Measurements from ENCODE around the gene ITGA2B. TPM values are rescaled to one million over a fixed set of nuclear protein-coding genes. Genes with fewer than 3 reads are reported as not detected.
A peak's percentile ranks its signal among the peaks of the same experiment; 100 is the strongest.
"Not testable (repeated sequence)": the region's sequence is repeated elsewhere in the genome, so short reads cannot be mapped to it uniquely, and the experiment has no call there.

The ITGA2B gene
- total RNA-seq, 2 experiments from 2014 or later: 1.6 to 1.7 TPM

- intact Hi-C loops (cut with DNase I, micrococcal nuclease): no loop called here
- DNase-seq (no peak), ATAC-seq (no peak)
- CTCF ChIA-PET: interaction anchor here (1.1 to 6.7 kb wide), 3 partner anchors 9 to 126 kb away, joined by 3 to 40 read pairs (median 4); partner anchors contain the start of gene GRN
- Mint-ChIP-seq H3K27me3 (no peaks in the 10 kb centered on the region), H3K9me3 (ENCODE audit: low read depth) (no peaks in the 10 kb centered on the region), H3K4me3 (no peak overlapping the region), H3K36me3 (ENCODE audit: low read depth) (no peaks in the 10 kb centered on the region), H3K27ac (no peak overlapping the region), H3K4me1 (peaks cover 9% of the 10 kb centered on the region)
- POLR2A ChIA-PET: interaction anchor here (0.6 kb wide), 1 partner anchor 1118 kb away, joined by 3 read pairs; no protein-coding TSS in a partner anchor
These were observed 53.9 kb downstream of the ITGA2B start for GRCh38 chr17:44335564-44335963.

GRCh38 chr17:44334727-44335126, 54.7 kb downstream of the ITGA2B start:
- ChIA-PET POLR2A (interaction anchor here (0.6 kb wide), 1 partner anchor 1117 kb away, joined by 3 read pairs; no protein-coding TSS in a partner anchor), CTCF (interaction anchor here (0.6 to 6.7 kb wide), 5 partner anchors 10 to 183 kb away, joined by 3 to 40 read pairs (median 4); partner anchors contain the start of gene GRN)
- no peak for ATAC-seq
- Mint-ChIP-seq H3K4me3 (no peak overlapping the region), H3K27ac (no peak overlapping the region), H3K4me1 (peaks cover 9% of the 10 kb centered on the region), H3K36me3 (ENCODE audit: low read depth) (no peaks in the 10 kb centered on the region), H3K9me3 (ENCODE audit: low read depth) (no peaks in the 10 kb centered on the region), H3K27me3 (no peaks in the 10 kb centered on the region)
- no peak for DNase-seq
- intact Hi-C loops (cut with DNase I, micrococcal nuclease): no loop called here

GRCh38 chr17:44334315-44334714, 55.1 kb downstream of the ITGA2B start:
- no peak for DNase-seq
- POLR2A ChIA-PET: no interaction called here
- Mint-ChIP-seq H3K4me3 (no peak overlapping the region), H3K9me3 (ENCODE audit: low read depth) (no peaks in the 10 kb centered on the region), H3K27ac (no peak overlapping the region), H3K4me1 (peaks cover 9% of the 10 kb centered on the region), H3K27me3 (no peaks in the 10 kb centered on the region), H3K36me3 (ENCODE audit: low read depth) (no peaks in the 10 kb centered on the region)
- no peak for ATAC-seq
- CTCF ChIA-PET: interaction anchor here (0.7 to 6.7 kb wide), 2 partner anchors 10 to 118 kb away, joined by 4 to 40 read pairs; partner anchors contain the start of gene GRN
- intact Hi-C loops (cut with DNase I, micrococcal nuclease): no loop called here

GRCh38 chr17:44333371-44333770, 56.1 kb downstream of the ITGA2B start:
- H3K36me3 Mint-ChIP-seq (ENCODE audit: low read depth): no peaks in the 10 kb centered on the region
- peaks cover 5% of the 10 kb centered on the region for H3K4me1 Mint-ChIP-seq
- H3K9me3 Mint-ChIP-seq (ENCODE audit: low read depth): no peaks in the 10 kb centered on the region
- no peak overlapping the region for H3K4me3 Mint-ChIP-seq
- intact Hi-C loops (cut with DNase I, micrococcal nuclease): no loop called here
- H3K27ac Mint-ChIP-seq: no peak overlapping the region
- H3K27me3 Mint-ChIP-seq: no peaks in the 10 kb centered on the region
- CTCF ChIA-PET: interaction anchor here (1.6 to 6.7 kb wide), 5 partner anchors 9 to 124 kb away, joined by 3 to 43 read pairs (median 9); partner anchors contain the start of gene GRN
- DNase-seq: no peak
- POLR2A ChIA-PET: no interaction called here
- no peak for ATAC-seq

- ATAC-seq (peak; percentile 64), DNase-seq (peak; percentile 82)
- peaks cover 12% of the 10 kb centered on the region for H3K4me1 Mint-ChIP-seq
- H3K36me3 Mint-ChIP-seq (ENCODE audit: low read depth): no peaks in the 10 kb centered on the region
- no peaks in the 10 kb centered on the region for H3K9me3 Mint-ChIP-seq (ENCODE audit: low read depth)
- intact Hi-C loops (cut with DNase I, micrococcal nuclease): loop anchor here (1.0 kb wide), 3 partner anchors 14 to 190 kb away; partner anchors contain the start of genes GRN (in 1 of the 2) and HROB (in 1 of the 2)
- H3K4me3 Mint-ChIP-seq: no peak overlapping the region
- no peaks in the 10 kb centered on the region for H3K27me3 Mint-ChIP-seq
- ChIA-PET CTCF (interaction anchor here (0.6 to 6.7 kb wide), 26 partner anchors 9 to 729 kb away, joined by 3 to 43 read pairs (median 5); partner anchors contain the start of genes GRN, HDAC5 and TMUB2), POLR2A (interaction anchor here (0.6 to 0.9 kb wide), 2 partner anchors 13 to 19 kb away, joined by 3 to 4 read pairs; partner anchors contain the start of gene GRN)
- no peak overlapping the region for H3K27ac Mint-ChIP-seq
These were observed 58.1 kb downstream of the ITGA2B start for GRCh38 chr17:44331249-44331760.

GRCh38 chr17:44330263-44330662, 59.2 kb downstream of the ITGA2B start:
- intact Hi-C loops (cut with DNase I, micrococcal nuclease); H3K4me3 Mint-ChIP-seq: not testable (repeated sequence)

GRCh38 chr17:44329516-44329915, 59.9 kb downstream of the ITGA2B start:
- not testable (repeated sequence) for H3K4me3 Mint-ChIP-seq; H3K27me3 Mint-ChIP-seq; H3K27ac Mint-ChIP-seq; H3K9me3 Mint-ChIP-seq (ENCODE audit: low read depth); ATAC-seq; H3K36me3 Mint-ChIP-seq (ENCODE audit: low read depth); DNase-seq
- ChIA-PET CTCF (interaction anchor here (0.6 to 6.7 kb wide), 6 partner anchors 15 to 206 kb away, joined by 3 to 40 read pairs (median 6); partner anchors contain the start of genes GRN and HDAC5), POLR2A (interaction anchor here (0.6 to 1.0 kb wide), 3 partner anchors 13 to 120 kb away, joined by 3 to 6 read pairs (median 4); no protein-coding TSS in a partner anchor)
- intact Hi-C loops (cut with DNase I, micrococcal nuclease): loop anchor here (5.0 kb wide), 3 partner anchors 127 to 568 kb away; partner anchors contain the start of genes EFTUD2 (in 1 of the 2) and HDAC5 (in 1 of the 2)
- H3K4me1 Mint-ChIP-seq: peaks cover 17% of the 10 kb centered on the region

More at GRCh38 chr17:44330263-44330662, 59.2 kb downstream of the ITGA2B start:
- not testable (repeated sequence) for H3K36me3 Mint-ChIP-seq (ENCODE audit: low read depth); H3K27me3 Mint-ChIP-seq; H3K9me3 Mint-ChIP-seq (ENCODE audit: low read depth); ATAC-seq; H3K27ac Mint-ChIP-seq; DNase-seq
- H3K4me1 Mint-ChIP-seq: peaks cover 17% of the 10 kb centered on the region
- ChIA-PET CTCF (interaction anchor here (0.6 to 6.7 kb wide), 22 partner anchors 8 to 215 kb away, joined by 3 to 43 read pairs (median 6); partner anchors contain the start of genes GRN, HDAC5 and TMUB2), POLR2A (interaction anchor here (0.6 kb wide), 1 partner anchor 32 kb away, joined by 3 read pairs; no protein-coding TSS in a partner anchor)

GRCh38 chr17:44327715-44328449, 61.6 kb downstream of the ITGA2B start:
- intact Hi-C loops (cut with DNase I, micrococcal nuclease): loop anchor here (5.0 kb wide), 3 partner anchors 126 to 569 kb away; partner anchors contain the start of genes EFTUD2 (in 1 of the 2) and HDAC5 (in 1 of the 2)
- CTCF ChIA-PET: interaction anchor here (0.9 to 1.1 kb wide), 3 partner anchors 14 to 118 kb away, joined by 4 to 5 read pairs (median 5); no protein-coding TSS in a partner anchor
- H3K9me3 Mint-ChIP-seq (ENCODE audit: low read depth): no peaks in the 10 kb centered on the region
- no peaks in the 10 kb centered on the region for H3K27me3 Mint-ChIP-seq
- H3K36me3 Mint-ChIP-seq (ENCODE audit: low read depth): peaks cover 3% of the 10 kb centered on the region
- H3K27ac Mint-ChIP-seq: peak overlapping the region; percentile 42
- H3K4me1 Mint-ChIP-seq: peaks cover 23% of the 10 kb centered on the region
- ATAC-seq (no peak), DNase-seq (no peak)
- no peak overlapping the region for H3K4me3 Mint-ChIP-seq
- POLR2A ChIA-PET: no interaction called here

GRCh38 chr17:44326861-44327444, 62.5 kb downstream of the ITGA2B start:
- ATAC-seq (peak; percentile 73), DNase-seq (peak; percentile 95)
- H3K4me3 Mint-ChIP-seq: peak overlapping the region; percentile 84
- H3K27ac Mint-ChIP-seq: peak overlapping the region; percentile 87
- no peaks in the 10 kb centered on the region for H3K9me3 Mint-ChIP-seq (ENCODE audit: low read depth)
- ChIA-PET POLR2A (interaction anchor here (0.5 to 1.0 kb wide), 6 partner anchors 102 to 859 kb away, joined by 3 to 11 read pairs (median 6); partner anchors contain the start of gene TMUB2), CTCF (interaction anchor here (0.6 to 1.5 kb wide), 15 partner anchors 10 to 391 kb away, joined by 3 to 16 read pairs (median 4); partner anchors contain the start of genes FAM171A2, GRN, HDAC5 and UBTF)
- intact Hi-C loops (cut with DNase I, micrococcal nuclease): loop anchor here (1.0 to 5.0 kb wide), 4 partner anchors 125 to 570 kb away; partner anchors contain the start of genes EFTUD2 (in 1 of the 2), HDAC5 (in 1 of the 2) and TMUB2 (in 1 of the 2)
- H3K4me1 Mint-ChIP-seq: peaks cover 25% of the 10 kb centered on the region
- H3K27me3 Mint-ChIP-seq: no peaks in the 10 kb centered on the region
- H3K36me3 Mint-ChIP-seq (ENCODE audit: low read depth): peaks cover 4% of the 10 kb centered on the region

GRCh38 chr17:44324571-44325275, 64.7 kb downstream of the ITGA2B start, which contains the start of gene SLC25A39:
SLC25A39 (minus strand) TSS chr17:44324823; CDS start chr17:44323562, 1,261 bp downstream.
- peaks cover 21% of the 10 kb centered on the region for H3K4me1 Mint-ChIP-seq
- ATAC-seq (peak; percentile 74), DNase-seq (peak; percentile 97)
- ChIA-PET POLR2A (interaction anchor here (0.8 to 1.3 kb wide), 2 partner anchors 106 to 115 kb away, joined by 3 to 5 read pairs; no protein-coding TSS in a partner anchor), CTCF (interaction anchor here (0.6 to 1.1 kb wide), 5 partner anchors 11 to 361 kb away, joined by 3 to 5 read pairs (median 4); no protein-coding TSS in a partner anchor)
- H3K36me3 Mint-ChIP-seq (ENCODE audit: low read depth): peaks cover 12% of the 10 kb centered on the region
- H3K4me3 Mint-ChIP-seq: peak within 1 kb of the TSS; percentile 84
- intact Hi-C loops (cut with DNase I, micrococcal nuclease): loop anchor here (1.0 to 5.0 kb wide), 14 partner anchors 16 to 573 kb away; partner anchors contain the start of genes HDAC5 (in 2 of the 2), EFTUD2 (in 1 of the 2), GRN (in 1 of the 2) and HROB (in 1 of the 2)
- peak within 1 kb of the TSS; percentile 94 for H3K27ac Mint-ChIP-seq
- H3K9me3 Mint-ChIP-seq (ENCODE audit: low read depth): no peaks in the 10 kb centered on the region
- no peaks in the 10 kb centered on the region for H3K27me3 Mint-ChIP-seq

All from activated CD4-positive, alpha-beta T cell treated with anti-CD3 and anti-CD28 coated beads for 36 hours (primary cell).